PFSK-1 (cell line): Measurements from ENCODE around the gene SPATA6.

ENCODE experiments used
- FOXP2 ChIP-seq: optimal IDR thresholded peaks from 2 replicates; pipeline ENCODE3; 2011; ENCODE audit warnings: borderline replicate concordance, control low read depth, inconsistent platforms; ENCODE audit not compliant: insufficient read depth; ENCODE audit errors: extremely low read length, extremely low read depth
- POLR2AphosphoS5 ChIP-seq: IDR thresholded peaks from 2 replicates; pipeline ENCODE4 v1.6.1; 2012; ENCODE audit warnings: low read depth, mild to moderate bottlenecking, control low read depth, low read length, moderate library complexity
- REST ChIP-seq, 2 experiments: IDR thresholded peaks; 2 replicates each; pipeline versions ENCODE4 v1.6.1 to v1.8.0; 2011 to 2012; ENCODE audit warnings: low read depth in 2 of 2, low read length in 2 of 2, control low read depth in 1 of 2, inconsistent platforms in 1 of 2, mild to moderate bottlenecking in 1 of 2, moderate library complexity in 1 of 2; ENCODE audit not compliant: insufficient read depth in 1 of 2
- SIN3A ChIP-seq: IDR thresholded peaks from 2 replicates; pipeline ENCODE4 v1.6.1; 2012; ENCODE audit warnings: mild to moderate bottlenecking, low read length, moderate library complexity, borderline replicate concordance; ENCODE audit not compliant: insufficient read depth
- TAF1 ChIP-seq: IDR thresholded peaks from 2 replicates; pipeline ENCODE4 v1.6.1; 2012; ENCODE audit warnings: low read length, control low read depth, borderline replicate concordance; ENCODE audit not compliant: insufficient read depth

The SPATA6 gene

DNA sequence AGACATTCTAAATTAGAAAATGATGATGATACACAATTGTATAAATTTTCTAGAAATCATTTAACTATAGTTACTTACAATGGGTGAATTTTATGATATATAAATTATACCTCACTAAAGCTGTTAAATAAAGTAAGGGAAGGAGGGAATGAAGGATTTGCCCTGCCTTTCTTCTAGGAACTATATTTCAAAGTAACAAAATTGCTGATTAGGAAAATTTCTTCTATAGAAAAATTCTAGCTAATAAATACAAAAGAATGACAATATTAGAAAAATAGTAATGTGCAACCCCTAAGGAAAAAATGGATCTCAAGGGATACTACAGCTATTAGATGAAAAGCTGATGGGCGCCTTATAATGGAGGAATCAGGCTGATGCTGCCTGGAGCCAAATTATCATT lies 23.1 kb downstream of the SPATA6 start:
- TF ChIP-seq FOXP2: no peak
- no peak for TF ChIP-seq POLR2AphosphoS5
- no peak for TF ChIP-seq SIN3A
- no peak for TF ChIP-seq REST (IDR thresholded peaks at IDR 0.05; ENCODE audit: insufficient read depth in 1 of 2, low read depth in 2 of 2, low read length in 2 of 2)
- TF ChIP-seq TAF1: no peak

- TF ChIP-seq SIN3A (no peak), FOXP2 (no peak), POLR2AphosphoS5 (no peak), REST (IDR thresholded peaks at IDR 0.05; ENCODE audit: insufficient read depth in 1 of 2, low read depth in 2 of 2, low read length in 2 of 2) (no peak), TAF1 (no peak)
Observed at GRCh38 chr1:48442864-48443619, 29.0 kb downstream of the SPATA6 start.

DNA sequence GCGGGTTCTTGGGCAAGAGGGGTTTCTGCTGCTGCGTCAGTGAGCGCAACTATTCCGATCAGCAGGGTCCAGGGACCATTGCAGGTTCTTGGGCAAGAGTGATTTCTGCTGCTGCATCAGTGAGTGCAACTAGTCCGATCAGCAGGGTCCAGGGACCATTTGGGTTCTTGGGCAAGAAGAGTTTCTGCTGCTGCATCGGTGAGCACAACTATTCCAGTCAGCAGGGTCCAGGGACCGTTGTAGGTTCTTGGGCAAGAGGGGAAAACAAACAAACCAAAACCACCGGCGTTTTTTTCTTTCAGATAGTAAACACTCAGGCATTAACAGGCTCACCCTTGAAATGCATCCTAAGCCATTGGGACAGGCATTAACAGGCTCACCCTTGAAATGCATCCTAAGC lies 32.6 kb downstream of the SPATA6 start:
- TF ChIP-seq REST (IDR thresholded peaks at IDR 0.05; ENCODE audit: insufficient read depth in 1 of 2, low read depth in 2 of 2, low read length in 2 of 2) (no peak), TAF1 (no peak), POLR2AphosphoS5 (no peak), SIN3A (no peak), FOXP2 (no peak)

DNA sequence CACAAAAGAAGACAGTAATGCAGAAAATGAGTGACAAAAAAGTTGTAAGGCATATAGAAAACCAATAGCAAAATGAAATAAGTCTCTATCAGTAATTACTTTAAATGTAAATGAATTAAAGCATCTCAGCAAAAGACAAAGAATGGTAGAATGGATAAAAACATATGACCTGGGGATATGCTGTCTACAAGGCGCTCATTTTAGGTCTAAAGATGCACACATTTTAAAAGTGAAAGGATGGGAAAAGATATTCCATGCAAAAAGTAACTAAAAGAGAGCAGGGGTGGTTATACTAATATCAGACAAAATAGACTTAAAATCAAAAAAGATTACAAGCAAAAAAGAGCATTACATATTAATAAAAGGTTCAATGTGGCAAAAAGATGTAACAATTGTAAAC lies 41.2 kb downstream of the SPATA6 start:
- TF ChIP-seq REST (IDR thresholded peaks at IDR 0.05; ENCODE audit: insufficient read depth in 1 of 2, low read depth in 2 of 2, low read length in 2 of 2): no peak
- TF ChIP-seq SIN3A: no peak
- TF ChIP-seq POLR2AphosphoS5: no peak
- no peak for TF ChIP-seq TAF1
- no peak for TF ChIP-seq FOXP2

- no peak for TF ChIP-seq REST (IDR thresholded peaks at IDR 0.05; ENCODE audit: insufficient read depth in 1 of 2, low read depth in 2 of 2, low read length in 2 of 2)
- no peak for TF ChIP-seq FOXP2
- TF ChIP-seq POLR2AphosphoS5: no peak
Observed at GRCh38 chr1:48422009-48422408, 50.0 kb downstream of the SPATA6 start.
